ENCODE measurements around the gene HOXB6.

Gene HOXB6

DNA sequence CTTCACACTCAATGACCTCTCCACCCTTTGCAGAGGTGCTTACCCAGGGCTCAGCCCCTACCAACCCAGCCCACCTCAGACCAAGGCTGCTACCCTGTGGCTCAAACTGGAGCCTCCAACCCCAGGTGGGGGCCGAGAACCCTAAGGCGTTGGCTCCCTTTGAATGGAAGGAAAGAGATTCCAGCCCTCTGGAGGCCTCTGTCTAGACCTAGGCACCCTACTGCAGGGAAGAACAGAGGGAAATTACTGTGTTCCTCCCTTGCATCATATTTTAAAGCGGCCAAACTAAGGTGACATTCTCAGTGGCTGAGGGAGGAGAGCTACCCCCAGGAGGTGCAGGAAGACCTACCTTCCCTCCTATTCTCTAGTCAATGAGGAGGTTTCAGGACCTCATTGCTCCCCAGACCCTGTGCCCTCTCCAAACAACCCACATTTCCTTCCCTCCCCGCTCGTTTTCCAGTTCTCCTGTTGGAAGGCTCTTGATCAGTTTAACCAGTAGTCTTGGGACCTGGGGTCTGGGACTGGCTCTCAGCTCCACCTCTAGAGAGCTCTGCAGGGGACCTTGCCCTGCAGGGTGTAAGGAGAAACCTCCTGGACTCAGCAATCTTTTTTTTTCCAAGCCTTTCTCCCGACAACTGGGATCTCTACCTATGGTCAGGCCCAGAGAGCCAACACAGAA is 15.8 kb upstream of the HOXB6 start (continued):
- TF ChIP-seq IKZF3 (tag by site-specific recombination; IDR thresholded peaks at IDR 0.05) (peak; percentile 21), ZNF600 (tag by site-specific recombination; IDR thresholded peaks at IDR 0.05) (peak; percentile 26; the same call in 1 of the 2 replicates), ZNF239 (tag by site-specific recombination; IDR thresholded peaks at IDR 0.05) (no peak), ZNF23 (tag by site-specific recombination; IDR thresholded peaks at IDR 0.05; ENCODE audit: borderline replicate concordance) (no peak), ZNF521 (tag by site-specific recombination; IDR thresholded peaks at IDR 0.05) (no peak), ZNF121 (tag by site-specific recombination; IDR thresholded peaks at IDR 0.05) (peak; percentile 83; the same call in 1 of the 2 replicates), ZNF248 (tag by site-specific recombination; IDR thresholded peaks at IDR 0.05) (no peak), ZNF138 (tag by site-specific recombination; IDR thresholded peaks at IDR 0.05; ENCODE audit: borderline replicate concordance) (no peak), ZNF335 (tag by site-specific recombination; conservative IDR thresholded peaks at IDR 0.05) (no peak), ZNF768 (tag by site-specific recombination; IDR thresholded peaks at IDR 0.05) (no peak), MYNN (tag by site-specific recombination; IDR thresholded peaks at IDR 0.05; ENCODE audit: borderline replicate concordance) (no peak), HOXD13 (CRISPR knock-in tag; IDR thresholded peaks at IDR 0.05; ENCODE audit: borderline replicate concordance) (no peak), MEIS1 (CRISPR knock-in tag; IDR thresholded peaks at IDR 0.05; ENCODE audit: borderline replicate concordance) (no peak), ZNF791 (tag by site-specific recombination; IDR thresholded peaks at IDR 0.05) (no peak), ZNF341 (tag by site-specific recombination; IDR thresholded peaks at IDR 0.05; ENCODE audit: low read depth) (peak; percentile 33), INSM2 (tag by site-specific recombination; IDR thresholded peaks at IDR 0.05) (no peak), GLIS1 (tag by site-specific recombination; IDR thresholded peaks at IDR 0.05) (peak; percentile 93), ZNF544 (tag by site-specific recombination; IDR thresholded peaks at IDR 0.05) (no peak), TCF7L2 (IDR thresholded peaks at IDR 0.05; ENCODE audit: borderline replicate concordance, low read depth, low read length) (no peak), ZNF549 (tag by site-specific recombination; IDR thresholded peaks at IDR 0.05) (no peak), WT1 (tag by site-specific recombination; IDR thresholded peaks at IDR 0.05) (0 out of 2 replicates have a peak, but pooled peaks have one; percentile 52), ZNF423 (tag by site-specific recombination; IDR thresholded peaks at IDR 0.05) (peak; percentile 46; the same call in 1 of the 2 replicates), OSR2 (tag by site-specific recombination; IDR thresholded peaks at IDR 0.05) (0 out of 2 replicates have a peak, but pooled peaks have one; percentile 25), ZNF513 (tag by site-specific recombination; IDR thresholded peaks at IDR 0.05) (no peak), ZEB2 (tag by site-specific recombination; IDR thresholded peaks at IDR 0.05) (no peak), GLIS2 (tag by site-specific recombination; IDR thresholded peaks at IDR 0.05) (peak; percentile 41; the same call in 1 of the 2 replicates), MZF1 (tag by site-specific recombination; IDR thresholded peaks at IDR 0.05; ENCODE audit: borderline replicate concordance) (no peak)
- TF ChIP-seq, protein P1, sequence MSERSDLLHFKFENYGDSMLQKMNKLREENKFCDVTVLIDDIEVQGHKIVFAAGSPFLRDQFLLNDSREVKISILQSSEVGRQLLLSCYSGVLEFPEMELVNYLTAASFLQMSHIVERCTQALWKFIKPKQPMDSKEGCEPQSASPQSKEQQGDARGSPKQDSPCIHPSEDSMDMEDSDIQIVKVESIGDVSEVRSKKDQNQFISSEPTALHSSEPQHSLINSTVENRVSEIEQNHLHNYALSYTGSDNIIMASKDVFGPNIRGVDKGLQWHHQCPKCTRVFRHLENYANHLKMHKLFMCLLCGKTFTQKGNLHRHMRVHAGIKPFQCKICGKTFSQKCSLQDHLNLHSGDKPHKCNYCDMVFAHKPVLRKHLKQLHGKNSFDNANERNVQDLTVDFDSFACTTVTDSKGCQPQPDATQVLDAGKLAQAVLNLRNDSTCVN (tag by site-specific recombination; optimal IDR thresholded peaks at IDR 0.05): no peak
- TF ChIP-seq, protein P2, sequence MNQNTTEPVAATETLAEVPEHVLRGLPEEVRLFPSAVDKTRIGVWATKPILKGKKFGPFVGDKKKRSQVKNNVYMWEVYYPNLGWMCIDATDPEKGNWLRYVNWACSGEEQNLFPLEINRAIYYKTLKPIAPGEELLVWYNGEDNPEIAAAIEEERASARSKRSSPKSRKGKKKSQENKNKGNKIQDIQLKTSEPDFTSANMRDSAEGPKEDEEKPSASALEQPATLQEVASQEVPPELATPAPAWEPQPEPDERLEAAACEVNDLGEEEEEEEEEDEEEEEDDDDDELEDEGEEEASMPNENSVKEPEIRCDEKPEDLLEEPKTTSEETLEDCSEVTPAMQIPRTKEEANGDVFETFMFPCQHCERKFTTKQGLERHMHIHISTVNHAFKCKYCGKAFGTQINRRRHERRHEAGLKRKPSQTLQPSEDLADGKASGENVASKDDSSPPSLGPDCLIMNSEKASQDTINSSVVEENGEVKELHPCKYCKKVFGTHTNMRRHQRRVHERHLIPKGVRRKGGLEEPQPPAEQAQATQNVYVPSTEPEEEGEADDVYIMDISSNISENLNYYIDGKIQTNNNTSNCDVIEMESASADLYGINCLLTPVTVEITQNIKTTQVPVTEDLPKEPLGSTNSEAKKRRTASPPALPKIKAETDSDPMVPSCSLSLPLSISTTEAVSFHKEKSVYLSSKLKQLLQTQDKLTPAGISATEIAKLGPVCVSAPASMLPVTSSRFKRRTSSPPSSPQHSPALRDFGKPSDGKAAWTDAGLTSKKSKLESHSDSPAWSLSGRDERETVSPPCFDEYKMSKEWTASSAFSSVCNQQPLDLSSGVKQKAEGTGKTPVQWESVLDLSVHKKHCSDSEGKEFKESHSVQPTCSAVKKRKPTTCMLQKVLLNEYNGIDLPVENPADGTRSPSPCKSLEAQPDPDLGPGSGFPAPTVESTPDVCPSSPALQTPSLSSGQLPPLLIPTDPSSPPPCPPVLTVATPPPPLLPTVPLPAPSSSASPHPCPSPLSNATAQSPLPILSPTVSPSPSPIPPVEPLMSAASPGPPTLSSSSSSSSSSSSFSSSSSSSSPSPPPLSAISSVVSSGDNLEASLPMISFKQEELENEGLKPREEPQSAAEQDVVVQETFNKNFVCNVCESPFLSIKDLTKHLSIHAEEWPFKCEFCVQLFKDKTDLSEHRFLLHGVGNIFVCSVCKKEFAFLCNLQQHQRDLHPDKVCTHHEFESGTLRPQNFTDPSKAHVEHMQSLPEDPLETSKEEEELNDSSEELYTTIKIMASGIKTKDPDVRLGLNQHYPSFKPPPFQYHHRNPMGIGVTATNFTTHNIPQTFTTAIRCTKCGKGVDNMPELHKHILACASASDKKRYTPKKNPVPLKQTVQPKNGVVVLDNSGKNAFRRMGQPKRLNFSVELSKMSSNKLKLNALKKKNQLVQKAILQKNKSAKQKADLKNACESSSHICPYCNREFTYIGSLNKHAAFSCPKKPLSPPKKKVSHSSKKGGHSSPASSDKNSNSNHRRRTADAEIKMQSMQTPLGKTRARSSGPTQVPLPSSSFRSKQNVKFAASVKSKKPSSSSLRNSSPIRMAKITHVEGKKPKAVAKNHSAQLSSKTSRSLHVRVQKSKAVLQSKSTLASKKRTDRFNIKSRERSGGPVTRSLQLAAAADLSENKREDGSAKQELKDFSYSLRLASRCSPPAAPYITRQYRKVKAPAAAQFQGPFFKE (tag by site-specific recombination; IDR thresholded peaks at IDR 0.05; ENCODE audit: borderline replicate concordance): no peak
